Neutrophil (primary cell): ENCODE measurements around the gene CLEC18A.
"Not testable (repeated sequence)": the region's sequence is repeated elsewhere in the genome, so short reads cannot be mapped to it uniquely, and the experiment has no call there.

Experiments used
- H3K27ac ChIP-seq: fragments of 200-600 bp; sonication (generic); 2 replicates; pipeline ENCODE4 v1.5.1; 2016; ENCODE audit warnings: mild to moderate bottlenecking, moderate library complexity
- H3K27me3 ChIP-seq: fragments of 200-600 bp; sonication (generic); 2 replicates; pipeline ENCODE4 v1.6.0; 2016; ENCODE audit warnings: mild to moderate bottlenecking
- H3K36me3 ChIP-seq: fragments of 200-600 bp; sonication (generic); 2 replicates; pipeline ENCODE4 v1.5.1; 2017
- H3K4me1 ChIP-seq, 2 experiments: fragments of 200-600 bp in 1 of 2; sonication (generic) in 1 of 2; 1 replicate in 1 of 2; 2 replicates in 1 of 2; pipeline versions ENCODE4 v1.5.1 to v1.6.1; 2013 to 2016; ENCODE audit warnings: low read depth in 1 of 2, low read length in 1 of 2, mild to moderate bottlenecking in 1 of 2, moderate library complexity in 1 of 2; ENCODE audit not compliant: control insufficient read depth in 1 of 2, insufficient read depth in 1 of 2
- H3K4me3 ChIP-seq, 2 experiments: fragments of 200-600 bp in 1 of 2; sonication (generic) in 1 of 2; 1 replicate in 1 of 2; 2 replicates in 1 of 2; pipeline ENCODE4 v1.5.1; 2013 to 2016; ENCODE audit warnings: low read depth in 1 of 2, low read length in 1 of 2, mild to moderate bottlenecking in 1 of 2, moderate library complexity in 1 of 2
- H3K9me3 ChIP-seq: fragments of 200-600 bp; sonication (generic); 2 replicates; pipeline ENCODE4 v1.5.1; 2016
- CTCF ChIP-seq: fragments of 200-600 bp; sonication (generic); IDR thresholded peaks from 2 replicates; pipeline ENCODE4 v1.5.1; 2016; ENCODE audit warnings: antibody characterized with exemption

Gene CLEC18A

GRCh38 chr16:69951017-69951671 is at the start of gene CLEC18A:
Gene CLEC18A, plus strand, starts transcription at chr16:69951334. Its CDS starts 33 bp downstream, at chr16:69951367.
- H3K27me3 ChIP-seq, H3K4me3 ChIP-seq, H3K9me3 ChIP-seq, H3K36me3 ChIP-seq, H3K27ac ChIP-seq, H3K4me1 ChIP-seq: not testable (repeated sequence)

- no peak overlapping the region for H3K4me3 ChIP-seq
- H3K36me3 ChIP-seq = peaks cover 61% of the 10 kb centered on the region
- no peaks in the 10 kb centered on the region for H3K4me1 ChIP-seq
- H3K27me3 ChIP-seq = no peaks in the 10 kb centered on the region
- no peaks in the 10 kb centered on the region for H3K9me3 ChIP-seq
- H3K27ac ChIP-seq = no peak overlapping the region
- no peak for TF ChIP-seq CTCF
These were observed 47.2 kb upstream of the CLEC18A start for GRCh38 chr16:69903865-69904415.

- Histone ChIP-seq H3K4me3 (no peak overlapping the region), H3K36me3 (peaks cover 63% of the 10 kb centered on the region)
These were observed 46.5 kb upstream of the CLEC18A start for GRCh38 chr16:69904495-69905170.

GRCh38 chr16:69905171-69905555 is 46.0 kb upstream of the CLEC18A start:
- no peaks in the 10 kb centered on the region for H3K4me1 ChIP-seq
- no peak for TF ChIP-seq CTCF
- H3K27ac ChIP-seq = no peak overlapping the region
- no peak overlapping the region for H3K4me3 ChIP-seq
- H3K27me3 ChIP-seq = no peaks in the 10 kb centered on the region
- peaks cover 68% of the 10 kb centered on the region for H3K36me3 ChIP-seq
- H3K9me3 ChIP-seq = no peaks in the 10 kb centered on the region

More at GRCh38 chr16:69904495-69905170, 46.5 kb upstream of the CLEC18A start:
- Histone ChIP-seq H3K4me1 (no peaks in the 10 kb centered on the region), H3K9me3 (no peaks in the 10 kb centered on the region), H3K27me3 (no peaks in the 10 kb centered on the region), H3K27ac (no peak overlapping the region)
- no peak for TF ChIP-seq CTCF

- H3K9me3 ChIP-seq = no peaks in the 10 kb centered on the region
- peaks cover 78% of the 10 kb centered on the region for H3K36me3 ChIP-seq
- no peaks in the 10 kb centered on the region for H3K4me1 ChIP-seq
- no peaks in the 10 kb centered on the region for H3K27me3 ChIP-seq
- TF ChIP-seq CTCF = no peak
- no peak overlapping the region for H3K4me3 ChIP-seq
- H3K27ac ChIP-seq = no peak overlapping the region
These were observed 44.2 kb upstream of the CLEC18A start for GRCh38 chr16:69906838-69907401.

- no peak for TF ChIP-seq CTCF
- H3K4me1 ChIP-seq = no peaks in the 10 kb centered on the region
- H3K27me3 ChIP-seq = no peaks in the 10 kb centered on the region
- no peak overlapping the region for H3K27ac ChIP-seq
- peaks cover 67% of the 10 kb centered on the region for H3K36me3 ChIP-seq
- H3K9me3 ChIP-seq = no peaks in the 10 kb centered on the region
- H3K4me3 ChIP-seq = no peak overlapping the region
These were observed 42.1 kb upstream of the CLEC18A start for GRCh38 chr16:69909043-69909442.
